IPS-NIHi11 (cell line): Measurements from ENCODE around the gene MINAR2.

Experiments used
- DNase-seq: peaks from one replicate; pipeline ENCODE4 v3.0.0; 2012; ENCODE audit warnings: mixed read lengths, low spot score

MINAR2 gene

DNA sequence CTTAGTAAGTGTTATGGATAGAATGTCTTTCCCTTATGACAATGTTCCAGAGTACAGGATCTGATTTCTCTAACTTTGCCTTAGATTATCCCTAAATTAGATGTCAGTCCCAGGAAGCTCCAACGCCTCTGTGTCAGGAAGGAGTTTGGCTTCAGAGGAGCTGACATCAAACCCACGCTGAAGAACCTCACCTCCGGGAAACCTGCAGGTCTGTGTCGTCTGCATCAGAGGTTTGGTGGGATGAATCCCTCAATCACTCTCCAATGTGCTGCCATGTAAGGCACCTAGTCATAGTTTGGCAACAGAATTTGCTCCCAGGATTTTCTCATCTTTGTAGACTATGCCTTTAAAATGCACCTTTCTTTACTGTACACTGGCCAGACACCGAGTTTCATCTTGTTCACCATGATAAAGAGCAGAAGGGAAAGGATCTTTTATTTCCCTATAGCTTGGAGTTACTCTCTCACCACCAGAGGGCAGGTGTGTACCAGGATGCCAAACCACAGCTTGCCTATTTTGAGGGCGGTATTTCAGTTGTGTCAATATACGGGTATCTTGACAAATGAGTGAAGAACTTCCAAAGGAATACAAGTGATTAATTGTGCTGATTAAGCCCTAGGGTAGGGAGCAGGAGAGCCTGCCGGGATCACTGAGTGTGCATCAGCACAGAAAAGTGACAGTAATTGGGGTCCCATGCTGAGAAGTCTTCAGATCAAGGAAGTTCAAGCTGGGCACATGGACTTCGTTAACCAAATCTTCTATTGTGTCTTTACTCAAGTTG, 23.4 kb downstream of the MINAR2 start:
- peak; percentile 53 for DNase-seq

DNA sequence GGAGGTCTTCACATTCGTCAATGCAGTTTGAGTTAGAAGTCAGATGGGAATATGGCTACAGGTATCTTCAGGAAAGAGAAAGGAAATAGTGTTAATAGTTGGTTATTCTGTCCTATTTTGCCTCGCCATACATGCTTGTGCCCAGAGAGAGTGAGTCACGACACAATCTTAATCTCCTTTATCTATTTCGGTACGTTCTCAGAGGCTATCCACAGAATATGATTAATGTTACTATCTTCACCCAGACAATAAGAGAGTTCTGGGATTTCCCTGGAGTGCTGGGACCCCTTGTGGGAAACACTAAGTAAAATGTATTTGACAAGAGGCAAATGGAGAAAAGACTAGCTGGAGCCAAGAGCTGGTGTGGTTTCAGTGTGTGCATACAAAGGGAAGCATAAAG, 25.5 kb downstream of the MINAR2 start:
- DNase-seq, result no peak

DNA sequence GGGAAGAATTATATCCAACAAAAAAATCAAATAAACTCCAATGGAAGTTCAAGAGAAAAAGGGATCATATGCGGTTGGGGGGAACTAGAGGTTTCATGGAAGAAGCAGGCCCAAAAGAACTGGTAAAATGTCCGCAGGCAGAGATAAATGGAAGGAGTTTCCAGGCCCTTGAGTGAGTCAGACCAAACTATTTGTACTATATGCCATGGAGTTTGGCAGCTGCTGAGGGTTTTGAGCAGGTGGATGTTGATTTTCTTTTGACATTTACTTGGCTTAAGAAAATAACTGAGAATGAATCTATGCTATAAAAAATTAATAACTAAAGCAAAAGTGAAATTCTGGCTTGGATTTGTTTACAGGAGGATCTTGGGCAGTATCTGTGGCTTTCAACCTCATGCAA, 33.7 kb downstream of the MINAR2 start:
- no peak for DNase-seq

DNA sequence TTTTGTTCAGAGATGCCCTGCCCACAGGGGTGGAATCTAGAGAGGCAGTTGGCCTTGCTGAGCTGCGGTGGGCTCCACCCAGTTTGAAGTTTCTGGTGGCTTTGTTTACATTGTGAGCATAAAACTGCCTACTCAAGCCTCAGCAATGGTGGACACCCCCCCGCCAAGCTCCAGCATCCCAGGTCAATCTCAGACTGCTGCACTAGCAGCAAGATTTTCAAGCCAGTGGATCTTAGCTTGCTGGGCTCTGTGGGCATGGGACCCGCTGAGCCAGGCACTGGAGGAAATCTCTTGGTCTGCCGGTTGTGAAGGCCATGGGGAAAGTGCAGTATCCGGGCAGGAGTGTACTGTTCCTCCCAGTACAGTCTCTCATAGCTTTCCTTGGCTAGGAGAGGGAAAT, 55.5 kb downstream of the MINAR2 start:
- no peak for DNase-seq

DNA sequence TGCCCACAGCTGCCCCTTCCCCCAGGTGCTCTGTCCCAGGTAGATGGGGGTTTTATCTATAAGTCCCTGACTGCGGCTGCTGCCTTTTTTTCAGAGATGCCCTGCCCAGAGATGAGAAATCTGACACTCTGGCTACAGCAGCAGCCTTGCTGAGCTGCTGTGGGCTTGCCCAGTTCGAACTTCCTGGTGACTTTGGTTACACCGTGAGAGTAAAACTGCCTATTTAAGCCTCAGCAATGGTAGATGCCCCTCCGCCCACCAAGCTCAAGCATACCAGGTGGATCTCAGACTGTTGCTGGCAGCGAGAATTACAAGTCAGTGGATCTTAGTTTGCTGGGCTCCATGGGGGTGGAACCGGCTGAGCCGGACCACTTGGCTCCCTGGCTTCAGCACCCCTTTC, 56.8 kb downstream of the MINAR2 start:
- DNase-seq, result peak; percentile 20

DNA sequence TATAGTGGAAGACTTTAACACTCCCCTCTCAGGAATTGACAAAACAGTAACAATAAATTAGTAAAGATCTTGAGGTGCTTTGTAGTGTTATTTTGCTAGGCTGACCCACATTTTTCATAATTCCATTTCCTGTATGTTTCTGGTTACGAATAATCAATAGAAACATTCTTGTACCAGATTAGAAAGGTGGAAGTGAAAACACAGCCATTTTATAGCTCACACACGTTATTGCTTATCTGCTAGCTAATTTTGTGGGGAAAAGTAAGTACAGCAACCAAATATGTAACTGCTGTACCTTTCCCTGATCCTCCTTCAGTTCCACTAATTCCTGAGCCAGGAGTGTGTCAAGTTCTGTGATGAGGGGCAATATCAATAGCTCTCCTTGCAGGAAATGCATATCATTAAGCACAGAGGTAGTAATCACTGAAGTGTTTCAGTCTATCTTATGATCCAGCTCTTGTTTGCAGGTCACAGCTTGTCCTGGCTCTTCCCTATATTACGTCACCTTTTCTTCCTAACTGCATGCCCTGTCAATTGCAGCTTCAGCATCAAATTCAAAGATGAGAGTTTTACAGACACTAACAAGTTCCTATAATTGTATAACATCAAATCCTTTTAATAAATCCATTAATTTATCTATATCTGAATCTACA, 59.4 kb downstream of the MINAR2 start:
- no peak for DNase-seq
